ENCODE data around the gene VKORC1.
A peak's percentile ranks its signal among the peaks of the same experiment; 100 is the strongest.

Gene VKORC1

DNA sequence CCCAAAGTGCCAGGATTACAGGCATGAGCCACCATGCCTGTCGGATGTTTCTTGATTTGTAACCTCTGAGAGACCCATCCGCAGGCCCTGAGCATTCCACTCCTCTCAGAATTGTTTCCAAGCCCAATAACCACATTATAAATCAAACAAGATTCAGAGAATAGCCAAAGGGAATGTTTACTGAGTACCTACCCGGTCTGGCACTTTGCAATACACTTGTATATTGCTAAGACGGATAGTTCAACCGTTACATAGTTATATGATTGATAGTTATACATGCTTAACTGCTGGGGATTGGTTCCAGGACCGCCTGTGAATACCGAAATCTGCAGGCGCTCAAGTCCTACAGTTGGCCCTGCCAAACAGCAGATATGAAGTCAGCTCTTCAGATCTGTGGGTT, 19.9 kb upstream of the VKORC1 start:
- no peak for DNase-seq (ENCODE audit: low read depth in 1 of 2, low spot score in 1 of 2)
- peak overlapping the region; percentile 68 for H3K27ac ChIP-seq (replicated peaks)
- no peak for TF ChIP-seq CTCF (IDR thresholded peaks at IDR 0.05; ENCODE audit: insufficient read depth, low read length)
- TF ChIP-seq SPI1 (IDR thresholded peaks at IDR 0.05; ENCODE audit: borderline replicate concordance, low read depth): no peak
- TF ChIP-seq, protein P1, sequence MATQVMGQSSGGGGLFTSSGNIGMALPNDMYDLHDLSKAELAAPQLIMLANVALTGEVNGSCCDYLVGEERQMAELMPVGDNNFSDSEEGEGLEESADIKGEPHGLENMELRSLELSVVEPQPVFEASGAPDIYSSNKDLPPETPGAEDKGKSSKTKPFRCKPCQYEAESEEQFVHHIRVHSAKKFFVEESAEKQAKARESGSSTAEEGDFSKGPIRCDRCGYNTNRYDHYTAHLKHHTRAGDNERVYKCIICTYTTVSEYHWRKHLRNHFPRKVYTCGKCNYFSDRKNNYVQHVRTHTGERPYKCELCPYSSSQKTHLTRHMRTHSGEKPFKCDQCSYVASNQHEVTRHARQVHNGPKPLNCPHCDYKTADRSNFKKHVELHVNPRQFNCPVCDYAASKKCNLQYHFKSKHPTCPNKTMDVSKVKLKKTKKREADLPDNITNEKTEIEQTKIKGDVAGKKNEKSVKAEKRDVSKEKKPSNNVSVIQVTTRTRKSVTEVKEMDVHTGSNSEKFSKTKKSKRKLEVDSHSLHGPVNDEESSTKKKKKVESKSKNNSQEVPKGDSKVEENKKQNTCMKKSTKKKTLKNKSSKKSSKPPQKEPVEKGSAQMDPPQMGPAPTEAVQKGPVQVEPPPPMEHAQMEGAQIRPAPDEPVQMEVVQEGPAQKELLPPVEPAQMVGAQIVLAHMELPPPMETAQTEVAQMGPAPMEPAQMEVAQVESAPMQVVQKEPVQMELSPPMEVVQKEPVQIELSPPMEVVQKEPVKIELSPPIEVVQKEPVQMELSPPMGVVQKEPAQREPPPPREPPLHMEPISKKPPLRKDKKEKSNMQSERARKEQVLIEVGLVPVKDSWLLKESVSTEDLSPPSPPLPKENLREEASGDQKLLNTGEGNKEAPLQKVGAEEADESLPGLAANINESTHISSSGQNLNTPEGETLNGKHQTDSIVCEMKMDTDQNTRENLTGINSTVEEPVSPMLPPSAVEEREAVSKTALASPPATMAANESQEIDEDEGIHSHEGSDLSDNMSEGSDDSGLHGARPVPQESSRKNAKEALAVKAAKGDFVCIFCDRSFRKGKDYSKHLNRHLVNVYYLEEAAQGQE (IDR thresholded peaks at IDR 0.05; ENCODE audit: insufficient replicate concordance, low read depth): no peak
- no peak for TF ChIP-seq GABPA (IDR thresholded peaks at IDR 0.05; ENCODE audit: low read depth)
- no peak for TF ChIP-seq POLR2AphosphoS5 (IDR thresholded peaks at IDR 0.05; ENCODE audit: low read depth)
- no peaks in the 10 kb centered on the region for H3K27me3 ChIP-seq (ENCODE audit: insufficient read depth, poor library complexity, severe bottlenecking)
- no peak overlapping the region for H3K4me3 ChIP-seq (replicated peaks; ENCODE audit: insufficient read depth, low read length)

- H3K4me3 ChIP-seq (replicated peaks; ENCODE audit: insufficient read depth, low read length): no peak overlapping the region
- peak; percentile 82 to 89 for DNase-seq (ENCODE audit: low read depth in 1 of 2, low spot score in 1 of 2)
- H3K27ac ChIP-seq (replicated peaks): peak overlapping the region; percentile 68
- no peak; the same call in 1 of the 2 replicates for TF ChIP-seq GABPA (IDR thresholded peaks at IDR 0.05; ENCODE audit: low read depth)
- TF ChIP-seq POLR2AphosphoS5 (IDR thresholded peaks at IDR 0.05; ENCODE audit: low read depth): peak; percentile 78
- peak; percentile 74; the same call in 1 of the 2 replicates for TF ChIP-seq SPI1 (IDR thresholded peaks at IDR 0.05; ENCODE audit: borderline replicate concordance, low read depth)
- H3K27me3 ChIP-seq (ENCODE audit: insufficient read depth, poor library complexity, severe bottlenecking): no peaks in the 10 kb centered on the region
Measured at GRCh38 chr16:31113121-31114120, 18.8 kb upstream of the VKORC1 start.

- Histone ChIP-seq H3K4me3 (replicated peaks; ENCODE audit: insufficient read depth, low read length) (no peak overlapping the region), H3K27ac (replicated peaks) (peak overlapping the region; percentile 68), H3K27me3 (ENCODE audit: insufficient read depth, poor library complexity, severe bottlenecking) (no peaks in the 10 kb centered on the region)
- TF ChIP-seq POLR2AphosphoS5 (IDR thresholded peaks at IDR 0.05; ENCODE audit: low read depth) (no peak), CTCF (IDR thresholded peaks at IDR 0.05; ENCODE audit: insufficient read depth, low read length) (no peak), SPI1 (IDR thresholded peaks at IDR 0.05; ENCODE audit: borderline replicate concordance, low read depth) (no peak), GABPA (IDR thresholded peaks at IDR 0.05; ENCODE audit: low read depth) (no peak)
- TF ChIP-seq, protein P1 (IDR thresholded peaks at IDR 0.05; ENCODE audit: insufficient replicate concordance, low read depth): no peak
- DNase-seq (ENCODE audit: low read depth in 1 of 2, low spot score in 1 of 2): no peak
Measured at GRCh38 chr16:31112711-31113110, 18.1 kb upstream of the VKORC1 start.

DNA sequence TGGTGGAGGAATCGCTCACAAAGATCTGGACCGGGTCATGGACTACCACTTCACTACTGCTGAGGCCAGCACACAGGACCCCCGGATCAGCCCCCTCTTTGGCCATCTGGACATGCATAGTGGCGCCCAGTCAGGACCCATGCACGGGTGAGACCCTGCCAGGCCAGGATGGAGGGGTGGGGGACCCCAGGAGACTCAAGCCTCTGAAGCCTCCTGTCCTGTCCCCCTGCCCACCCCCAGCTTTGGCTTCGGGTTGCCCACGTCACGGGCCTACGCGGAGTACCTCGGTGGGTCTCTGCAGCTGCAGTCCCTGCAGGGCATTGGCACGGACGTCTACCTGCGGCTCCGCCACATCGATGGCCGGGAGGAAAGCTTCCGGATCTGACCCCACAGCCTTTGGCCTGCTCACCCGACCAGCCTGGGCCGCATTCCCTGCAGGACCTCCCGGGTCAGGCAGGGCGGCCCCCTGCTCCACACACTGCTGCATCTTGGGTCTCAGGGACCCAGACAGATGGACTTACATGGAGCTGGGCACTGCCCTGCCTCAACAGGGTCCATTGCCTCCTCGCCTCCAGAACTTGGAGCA, 17.4 kb upstream of the VKORC1 start:
- H3K27me3 ChIP-seq (ENCODE audit: insufficient read depth, poor library complexity, severe bottlenecking): no peaks in the 10 kb centered on the region
- H3K4me3 ChIP-seq (replicated peaks; ENCODE audit: insufficient read depth, low read length): no peak overlapping the region
- TF ChIP-seq SPI1 (IDR thresholded peaks at IDR 0.05; ENCODE audit: borderline replicate concordance, low read depth) (no peak), POLR2AphosphoS5 (IDR thresholded peaks at IDR 0.05; ENCODE audit: low read depth) (no peak), CTCF (IDR thresholded peaks at IDR 0.05; ENCODE audit: insufficient read depth, low read length) (no peak), GABPA (IDR thresholded peaks at IDR 0.05; ENCODE audit: low read depth) (no peak)
- TF ChIP-seq, protein P1 (IDR thresholded peaks at IDR 0.05; ENCODE audit: insufficient replicate concordance, low read depth): no peak
- no peak overlapping the region for H3K27ac ChIP-seq (replicated peaks)
- no peak for DNase-seq (ENCODE audit: low read depth in 1 of 2, low spot score in 1 of 2)

All from HL-60 (cell line).